ENCODE data around the gene CELF1. TPM values are rescaled to one million over a fixed set of nuclear protein-coding genes. Genes with fewer than 3 reads are reported as not detected.

CELF1 gene
- total and polyA plus RNA-seq, 12 donors, result 28.1 to 128 (median 101) TPM

DNA sequence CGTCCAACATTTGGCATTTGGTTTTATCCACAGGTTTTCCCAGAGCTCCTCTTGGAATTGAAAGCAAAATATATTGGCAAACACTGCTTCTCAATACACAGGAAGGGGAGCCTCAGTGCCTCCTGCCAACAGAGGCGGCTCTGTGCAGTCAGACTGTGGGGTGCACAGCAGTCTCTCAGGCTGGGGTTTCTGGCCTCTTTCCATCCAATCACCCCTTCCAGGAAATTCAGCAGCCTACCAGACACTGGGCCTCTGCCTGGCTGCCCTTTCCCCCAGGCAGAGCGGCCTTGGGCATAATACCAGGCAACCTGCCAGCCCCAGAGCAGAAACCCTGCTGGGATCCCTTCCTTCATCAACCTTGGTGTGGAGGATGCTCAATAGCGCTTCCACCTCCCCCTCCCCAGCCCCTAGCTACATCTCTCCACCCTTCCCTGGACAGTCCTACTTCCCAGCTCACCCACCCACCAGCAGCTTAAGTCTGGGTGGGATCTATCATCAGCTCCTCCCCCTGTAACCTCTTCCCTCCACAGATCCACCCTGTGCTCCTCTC, 86.2 kb downstream of the CELF1 start:
- Histone ChIP-seq H3K27me3 (no peaks in the 10 kb centered on the region), H3K27ac (peak overlapping the region; percentile 32 to 87 (median 72)), H3K36me3 (replicated peaks in 1 of 2) (peaks cover 0 to 27% of the 10 kb centered on the region in 2 donors), H3K9me3 (replicated peaks in 1 of 3) (no peaks in the 10 kb centered on the region), H3K4me3 (no peak overlapping the region), H3K4me1 (replicated peaks in 1 of 2) (peaks cover 17 to 28% of the 10 kb centered on the region in 2 donors)
- 10 to 24% (median 15%) methylated on average over 4 of the region's 4 CpGs for WGBS, 4 donors
- peak in 1 of 2 donors; percentile 16 for TF ChIP-seq POLR2A (IDR thresholded peaks at IDR 0.05)
- TF ChIP-seq, protein P1, sequence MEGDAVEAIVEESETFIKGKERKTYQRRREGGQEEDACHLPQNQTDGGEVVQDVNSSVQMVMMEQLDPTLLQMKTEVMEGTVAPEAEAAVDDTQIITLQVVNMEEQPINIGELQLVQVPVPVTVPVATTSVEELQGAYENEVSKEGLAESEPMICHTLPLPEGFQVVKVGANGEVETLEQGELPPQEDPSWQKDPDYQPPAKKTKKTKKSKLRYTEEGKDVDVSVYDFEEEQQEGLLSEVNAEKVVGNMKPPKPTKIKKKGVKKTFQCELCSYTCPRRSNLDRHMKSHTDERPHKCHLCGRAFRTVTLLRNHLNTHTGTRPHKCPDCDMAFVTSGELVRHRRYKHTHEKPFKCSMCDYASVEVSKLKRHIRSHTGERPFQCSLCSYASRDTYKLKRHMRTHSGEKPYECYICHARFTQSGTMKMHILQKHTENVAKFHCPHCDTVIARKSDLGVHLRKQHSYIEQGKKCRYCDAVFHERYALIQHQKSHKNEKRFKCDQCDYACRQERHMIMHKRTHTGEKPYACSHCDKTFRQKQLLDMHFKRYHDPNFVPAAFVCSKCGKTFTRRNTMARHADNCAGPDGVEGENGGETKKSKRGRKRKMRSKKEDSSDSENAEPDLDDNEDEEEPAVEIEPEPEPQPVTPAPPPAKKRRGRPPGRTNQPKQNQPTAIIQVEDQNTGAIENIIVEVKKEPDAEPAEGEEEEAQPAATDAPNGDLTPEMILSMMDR (IDR thresholded peaks at IDR 0.05), result no peak
- peak; percentile 71 to 89 (median 86) for DNase-seq
- intact Hi-C loops (cut with DNase I), result loop anchor here in 1 of 2 donors (5.0 kb wide), 1 partner anchor 86 kb away; the partner anchor contains the start of gene CELF1

- TF ChIP-seq, protein P1 (IDR thresholded peaks at IDR 0.05), result no peak
- TF ChIP-seq POLR2A (IDR thresholded peaks at IDR 0.05), result no peak
These were observed 86.7 kb downstream of the CELF1 start for GRCh38 chr11:47466201-47466600.

GRCh38 chr11:47464483-47464882, 88.4 kb downstream of the CELF1 start:
- no peak overlapping the region for H3K4me3 ChIP-seq
- peak overlapping the region in 1 of 5 donors; percentile 15 for H3K27ac ChIP-seq
- intact Hi-C loops (cut with DNase I), result no loop called here
- no peaks in the 10 kb centered on the region for H3K27me3 ChIP-seq
- H3K9me3 ChIP-seq (replicated peaks in 1 of 3), result no peaks in the 10 kb centered on the region
- 93 to 99% (median 97%) methylated on average over 5 of the region's 5 CpGs for WGBS, 4 donors
- no peak for TF ChIP-seq POLR2A (IDR thresholded peaks at IDR 0.05)
- TF ChIP-seq, protein P1 (IDR thresholded peaks at IDR 0.05), result no peak
- peaks cover 0 to 4% of the 10 kb centered on the region in 2 donors for H3K36me3 ChIP-seq (replicated peaks in 1 of 2)
- DNase-seq, result no peak
- peaks cover 17 to 28% of the 10 kb centered on the region in 2 donors for H3K4me1 ChIP-seq (replicated peaks in 1 of 2)

More at GRCh38 chr11:47466201-47466600, 86.7 kb downstream of the CELF1 start:
- peaks cover 17 to 28% of the 10 kb centered on the region in 2 donors for H3K4me1 ChIP-seq (replicated peaks in 1 of 2)
- intact Hi-C loops (cut with DNase I), result loop anchor here in 1 of 2 donors (5.0 kb wide), 1 partner anchor 86 kb away; the partner anchor contains the start of gene CELF1
- peak overlapping the region; percentile 15 to 87 (median 41) for H3K27ac ChIP-seq
- no peaks in the 10 kb centered on the region for H3K9me3 ChIP-seq (replicated peaks in 1 of 3)
- WGBS, 4 donors, result 17 to 25% (median 21%) methylated on average over 5 of the region's 5 CpGs
- peak in 1 of 7 donors; percentile 36 for DNase-seq
- no peaks in the 10 kb centered on the region for H3K27me3 ChIP-seq
- peaks cover 0 to 22% of the 10 kb centered on the region in 2 donors for H3K36me3 ChIP-seq (replicated peaks in 1 of 2)
- no peak overlapping the region for H3K4me3 ChIP-seq

GRCh38 chr11:47461876-47462275, 91.1 kb downstream of the CELF1 start:
- Histone ChIP-seq H3K9me3 (replicated peaks in 1 of 3) (no peaks in the 10 kb centered on the region), H3K36me3 (replicated peaks in 1 of 2) (no peaks in the 10 kb centered on the region), H3K4me1 (replicated peaks in 1 of 2) (peaks cover 13 to 19% of the 10 kb centered on the region in 2 donors), H3K27me3 (no peaks in the 10 kb centered on the region), H3K27ac (no peak overlapping the region), H3K4me3 (no peak overlapping the region)
- intact Hi-C loops (cut with DNase I), result no loop called here
- 95 to 98% (median 96%) methylated on average over 7 of the region's 7 CpGs for WGBS, 4 donors
- DNase-seq, result no peak
- TF ChIP-seq, protein P1 (IDR thresholded peaks at IDR 0.05), result no peak
- no peak for TF ChIP-seq POLR2A (IDR thresholded peaks at IDR 0.05)

Data from adrenal gland (tissue), 12 donors.